ENCODE results near the gene FANK1.

- no peak for TF ChIP-seq SUZ12 (IDR thresholded peaks at IDR 0.05)
- no peak for TF ChIP-seq FOXA1 (IDR thresholded peaks at IDR 0.05)
- TF ChIP-seq CTBP1 (IDR thresholded peaks at IDR 0.05; ENCODE audit: borderline replicate concordance) = no peak
- no peak for TF ChIP-seq SP1 (IDR thresholded peaks at IDR 0.05)
- TF ChIP-seq FOXK2 (IDR thresholded peaks at IDR 0.05) = no peak
- TF ChIP-seq NFRKB (IDR thresholded peaks at IDR 0.05) = no peak
- no peak for TF ChIP-seq TARDBP (IDR thresholded peaks at IDR 0.05)
Measured at GRCh38 chr10:125994601-125995000, 98.2 kb downstream of the FANK1 start.
